MM.1S (cell line): ENCODE data around the gene MED27.

ENCODE experiments used
- CTCF ChIP-seq: fragments of 300-600 bp; sonication (generic); IDR thresholded peaks from 2 replicates; pipeline ENCODE4 v1.5.1; 2016; ENCODE audit warnings: antibody characterized with exemption, low read length, mixed read lengths
- EZH2phosphoT487 ChIP-seq: fragments of 300-600 bp; sonication (generic); IDR thresholded peaks from 2 replicates; pipeline ENCODE4 v1.6.1; 2018; ENCODE audit warnings: antibody characterized with exemption, low read length

GRCh38 chr9:131969469-131969989 is 110.1 kb downstream of the MED27 start:
- no peak for TF ChIP-seq EZH2phosphoT487
- TF ChIP-seq CTCF, result no peak
